CD4-positive, alpha-beta T cell treated with Interleukin-12 subunit alpha and Interleukin-12 subunit beta, for 1 hour (primary cell): Measurements from ENCODE around the gene APP.

Experiments
- DNase-seq: peaks from one replicate; pipeline ENCODE4 v3.0.0-alpha.2; 2020

Gene APP

GRCh38 chr21:25895565-25896205 lies 274.9 kb downstream of the APP start:
- peak; percentile 28 for DNase-seq

- DNase-seq, result no peak
Observed at GRCh38 chr21:25893191-25893590, 277.4 kb downstream of the APP start.

DNA sequence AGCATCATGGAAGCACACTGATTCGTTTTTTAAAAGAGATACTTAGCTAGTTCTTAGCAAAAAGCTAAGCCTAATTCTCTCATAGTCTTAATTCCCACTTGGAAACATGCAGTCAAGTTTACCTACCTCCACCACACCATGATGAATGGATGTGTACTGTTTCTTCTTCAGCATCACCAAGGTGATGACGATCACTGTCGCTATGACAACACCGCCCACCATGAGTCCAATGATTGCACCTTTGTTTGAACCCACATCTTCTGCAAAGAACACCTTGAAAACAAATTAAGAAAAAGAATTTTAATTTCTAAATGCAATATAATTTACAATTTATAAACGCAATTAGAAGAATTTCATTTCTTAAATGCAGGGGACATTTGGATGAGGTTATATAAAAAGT lies 279.0 kb downstream of the APP start:
- no peak for DNase-seq

DNA sequence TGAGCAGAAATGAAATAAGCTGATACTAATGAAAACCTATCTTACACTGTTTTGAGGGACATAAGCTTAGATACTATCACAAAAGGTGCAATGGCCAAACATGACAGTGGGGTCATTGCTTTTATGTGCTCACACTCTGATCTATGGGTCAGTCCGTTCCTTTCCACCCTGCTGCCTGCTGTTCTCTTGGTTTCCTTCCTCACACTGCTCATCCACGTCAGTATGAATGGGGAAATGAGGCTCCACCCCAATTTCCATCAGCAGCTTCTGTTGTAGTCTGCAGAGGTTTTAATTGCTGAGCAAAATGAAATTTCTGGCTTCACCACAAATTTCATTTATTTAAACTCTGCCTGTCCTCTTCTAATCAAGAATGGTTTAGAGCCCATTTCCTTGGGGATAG lies 280.6 kb downstream of the APP start:
- no peak for DNase-seq

- no peak for DNase-seq
Observed at GRCh38 chr21:25888711-25889110, 281.9 kb downstream of the APP start.

DNA sequence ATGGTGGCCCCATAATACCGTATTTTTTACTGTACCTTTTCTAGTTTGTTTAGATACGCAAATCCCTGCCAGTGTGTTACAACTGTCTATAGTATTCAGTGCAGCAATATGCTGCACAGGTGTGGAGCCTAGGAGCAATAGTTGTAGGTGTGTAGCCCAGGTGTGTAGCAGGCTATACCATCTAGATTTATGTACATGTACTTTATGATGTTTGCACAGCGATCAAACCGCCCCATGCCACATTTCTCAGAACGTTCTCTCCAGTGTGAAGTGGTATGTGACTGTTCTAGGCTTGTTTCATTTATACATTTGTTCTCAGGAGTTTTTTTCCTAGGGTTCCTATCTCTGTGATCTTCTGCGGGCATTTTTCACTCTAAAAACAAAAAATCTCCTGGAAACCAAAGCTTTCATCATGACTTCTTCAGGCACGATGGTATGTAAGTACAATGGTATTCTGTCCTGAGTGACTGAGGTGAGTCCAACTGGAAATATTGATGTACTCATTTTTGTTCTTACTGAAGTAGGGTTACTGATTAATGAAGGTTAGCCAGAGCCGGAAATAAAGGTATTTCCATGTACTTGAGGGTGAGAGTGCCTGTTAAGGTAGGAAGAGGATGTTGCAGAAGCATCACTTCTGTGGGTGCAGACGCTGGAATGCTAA lies 282.8 kb downstream of the APP start:
- DNase-seq, result no peak

DNA sequence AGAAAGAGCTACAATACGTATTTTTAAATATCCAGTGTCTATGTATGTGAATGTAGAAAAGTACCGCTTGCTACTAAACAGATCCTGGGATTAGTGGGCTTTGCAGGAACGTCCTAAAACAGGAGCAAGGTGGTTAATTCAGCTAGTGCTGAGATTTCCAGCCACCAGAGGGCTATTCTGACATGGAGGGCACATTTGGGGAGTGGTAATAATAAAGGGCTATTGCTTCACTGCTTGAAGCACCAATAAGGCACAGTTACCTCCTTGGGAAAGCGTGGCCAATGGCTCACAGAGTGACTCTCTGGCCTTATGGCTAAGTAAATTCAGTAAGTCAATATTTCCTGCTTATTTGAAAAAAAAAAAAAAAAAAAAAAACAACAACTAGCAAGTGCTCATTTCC lies 283.4 kb downstream of the APP start:
- DNase-seq, result no peak

DNA sequence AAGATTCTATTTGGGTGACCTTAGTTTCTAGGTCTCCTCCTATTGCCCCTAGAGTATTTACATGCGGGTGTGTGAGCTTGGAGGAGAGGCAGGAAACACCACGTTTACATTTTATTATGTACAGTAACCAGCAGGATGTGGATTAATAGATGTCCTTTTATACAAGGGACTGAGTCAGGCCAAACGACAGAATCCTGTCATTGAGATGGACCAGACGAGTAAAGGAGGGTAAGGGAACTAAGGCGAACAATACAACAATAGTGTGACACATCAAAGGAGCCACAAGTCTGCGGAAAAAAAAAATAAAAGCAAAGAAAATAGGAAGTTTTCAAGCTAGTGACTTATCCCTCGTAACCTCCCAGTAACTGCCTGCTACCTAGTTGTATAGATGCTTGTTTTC lies 284.7 kb downstream of the APP start:
- no peak for DNase-seq

DNA sequence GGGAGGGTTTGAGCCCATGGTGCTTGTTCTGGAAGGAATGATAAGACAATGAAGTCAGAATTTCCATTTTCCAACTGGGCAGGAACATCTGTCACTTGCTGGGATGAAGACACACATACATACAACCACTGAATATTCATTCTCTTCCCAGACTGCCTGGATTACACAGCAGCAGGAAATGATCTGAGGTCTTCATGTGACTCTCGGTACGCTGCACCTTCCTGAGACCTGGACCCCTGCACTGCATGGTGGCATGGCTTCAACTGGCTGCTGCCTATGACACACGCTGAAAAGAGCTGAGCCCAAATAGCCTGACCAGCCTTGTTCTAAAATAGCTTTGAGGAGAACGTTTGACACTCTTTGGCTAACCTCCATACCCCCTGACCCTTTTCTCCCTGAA lies 285.2 kb downstream of the APP start:
- DNase-seq, result no peak

- no peak for DNase-seq
Observed at GRCh38 chr21:25884311-25884710, 286.3 kb downstream of the APP start.

GRCh38 chr21:25881524-25882376 lies 288.8 kb downstream of the APP start:
- peak; percentile 58 for DNase-seq

DNA sequence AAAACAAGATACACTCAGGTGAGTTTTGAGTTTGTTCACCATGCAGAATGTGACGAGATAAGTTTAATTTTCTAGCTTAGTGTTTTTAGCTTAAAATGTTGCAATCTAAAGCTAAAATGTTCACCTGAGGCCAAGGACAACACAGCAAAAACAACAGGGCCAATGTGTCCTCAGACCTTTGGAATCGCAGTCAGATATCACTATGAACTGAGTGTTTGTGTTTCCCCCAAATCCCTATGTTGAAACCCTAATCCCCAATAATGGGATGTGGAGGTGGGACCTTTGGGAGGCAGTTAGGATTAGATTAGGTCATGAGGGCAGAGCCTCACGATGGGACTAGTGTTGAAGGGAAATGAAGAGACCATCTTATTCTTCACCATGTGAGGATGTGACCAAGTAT lies 291.4 kb downstream of the APP start:
- DNase-seq, result no peak

GRCh38 chr21:25878344-25878743 lies 292.2 kb downstream of the APP start:
- DNase-seq, result no peak

DNA sequence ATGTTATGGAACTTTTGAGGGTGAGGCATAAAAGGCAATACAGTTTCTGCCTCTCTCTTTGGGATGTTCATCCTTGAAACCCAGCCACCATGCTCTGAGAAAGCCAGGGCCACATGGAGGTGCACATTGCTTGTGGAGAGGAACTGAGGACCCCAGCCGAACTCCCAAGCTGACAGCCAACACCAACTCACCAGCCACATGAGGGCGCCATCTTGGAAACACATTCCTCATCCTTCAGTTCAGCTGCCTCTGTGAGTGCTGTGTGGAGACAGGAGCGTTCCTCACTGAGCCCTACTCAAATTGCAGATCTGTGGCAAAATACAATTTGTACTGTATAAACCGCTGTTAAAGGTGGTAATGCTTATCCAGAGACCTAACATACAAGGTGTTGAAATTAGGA lies 298.3 kb downstream of the APP start:
- no peak for DNase-seq

DNA sequence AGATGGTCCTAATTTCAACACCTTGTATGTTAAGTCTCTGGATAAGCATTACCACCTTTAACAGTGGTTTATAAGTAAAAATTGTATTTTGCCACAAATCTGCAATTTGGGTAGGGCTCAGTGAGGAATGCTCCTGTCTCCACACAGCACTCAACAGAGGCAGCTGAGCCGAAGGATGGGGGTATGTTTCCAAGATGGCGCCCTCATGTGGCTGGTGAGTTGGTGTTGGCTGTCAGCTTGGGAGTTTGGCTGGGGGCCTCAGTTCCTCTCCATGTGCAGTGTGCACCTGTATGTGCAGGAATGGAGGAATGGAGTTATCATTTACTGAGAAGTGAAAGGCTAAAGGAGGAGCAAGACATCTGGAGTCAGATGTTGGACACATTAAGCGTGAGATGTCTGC lies 299.0 kb downstream of the APP start:
- no peak for DNase-seq

GRCh38 chr21:25870084-25870483 lies 300.5 kb downstream of the APP start:
- no peak for DNase-seq

GRCh38 chr21:25867061-25867460 lies 303.5 kb downstream of the APP start:
- no peak for DNase-seq

DNA sequence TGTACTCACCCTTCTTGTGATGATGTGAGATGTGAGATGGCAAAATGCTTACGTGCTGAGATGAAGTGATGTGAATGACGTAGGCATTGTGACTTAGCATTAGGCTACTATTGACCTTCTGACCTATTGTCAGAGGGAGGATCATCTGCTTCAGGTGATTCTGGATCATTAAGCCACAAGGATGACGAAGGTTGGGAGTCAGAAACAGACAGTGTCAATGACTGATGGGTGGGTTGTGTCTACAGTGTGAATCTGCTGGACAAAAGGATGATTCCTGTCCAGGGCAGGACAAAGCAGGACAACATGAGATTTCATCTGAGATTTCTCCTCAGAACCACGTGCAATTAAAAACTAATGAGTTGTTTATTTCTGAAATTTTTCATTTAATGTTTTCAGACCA lies 306.8 kb downstream of the APP start:
- no peak for DNase-seq

DNA sequence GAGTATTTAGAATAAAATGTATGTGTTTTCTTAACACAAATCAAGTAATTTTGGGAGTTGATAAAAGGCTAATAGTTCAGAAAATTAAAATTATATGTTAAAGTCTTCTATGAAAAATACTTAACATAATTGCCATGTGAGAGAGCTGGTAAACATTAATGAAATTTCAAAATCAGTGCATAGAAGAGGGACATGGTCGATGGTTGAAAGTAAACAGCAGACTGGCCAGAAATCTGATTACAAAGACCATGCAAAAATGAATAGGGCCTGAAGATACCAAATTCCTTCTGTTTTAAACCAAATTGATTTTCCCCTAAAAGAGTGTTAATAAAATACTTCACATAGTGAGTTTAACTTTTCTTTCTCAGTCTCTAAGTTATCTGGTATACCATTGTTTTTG lies 307.5 kb downstream of the APP start:
- no peak for DNase-seq

DNA sequence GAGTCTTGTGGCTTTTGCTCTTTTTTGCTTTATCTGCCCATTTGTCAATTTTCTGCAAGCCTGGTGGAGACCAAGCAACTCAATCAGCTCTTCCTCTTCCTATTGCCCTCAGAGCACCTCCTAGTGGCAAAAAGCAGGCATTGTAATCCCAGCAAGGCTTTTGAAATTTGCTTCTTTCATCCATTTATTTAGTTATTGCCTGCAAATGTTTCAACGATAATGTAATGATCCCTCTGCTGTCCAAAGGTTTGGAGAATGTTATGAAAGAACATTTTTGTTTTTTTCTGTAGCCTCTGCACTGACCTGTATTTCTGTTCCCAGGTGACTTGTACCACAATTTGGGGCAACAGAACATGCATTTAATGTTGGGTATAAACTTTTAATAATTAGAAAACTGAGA lies 308.0 kb downstream of the APP start:
- DNase-seq, result peak; percentile 31

DNA sequence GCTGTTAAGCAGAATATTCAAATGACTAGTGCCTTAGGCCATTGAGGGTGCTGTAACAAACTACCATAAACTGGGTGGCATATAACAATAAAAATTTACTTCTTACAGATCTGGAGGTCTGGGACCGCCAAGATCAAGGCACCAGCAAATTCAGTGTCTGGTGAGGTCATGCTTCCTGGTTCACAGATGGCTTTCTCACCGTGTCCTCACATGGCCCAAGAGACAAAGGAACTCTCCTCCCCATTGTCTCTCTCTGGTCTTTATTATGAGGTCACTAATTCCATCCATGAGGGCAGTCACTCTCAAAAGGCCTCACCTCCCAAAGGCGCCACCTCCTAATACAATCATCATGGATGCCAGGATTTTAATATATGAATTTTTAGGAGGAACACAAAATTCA lies 308.5 kb downstream of the APP start:
- DNase-seq, result no peak

DNA sequence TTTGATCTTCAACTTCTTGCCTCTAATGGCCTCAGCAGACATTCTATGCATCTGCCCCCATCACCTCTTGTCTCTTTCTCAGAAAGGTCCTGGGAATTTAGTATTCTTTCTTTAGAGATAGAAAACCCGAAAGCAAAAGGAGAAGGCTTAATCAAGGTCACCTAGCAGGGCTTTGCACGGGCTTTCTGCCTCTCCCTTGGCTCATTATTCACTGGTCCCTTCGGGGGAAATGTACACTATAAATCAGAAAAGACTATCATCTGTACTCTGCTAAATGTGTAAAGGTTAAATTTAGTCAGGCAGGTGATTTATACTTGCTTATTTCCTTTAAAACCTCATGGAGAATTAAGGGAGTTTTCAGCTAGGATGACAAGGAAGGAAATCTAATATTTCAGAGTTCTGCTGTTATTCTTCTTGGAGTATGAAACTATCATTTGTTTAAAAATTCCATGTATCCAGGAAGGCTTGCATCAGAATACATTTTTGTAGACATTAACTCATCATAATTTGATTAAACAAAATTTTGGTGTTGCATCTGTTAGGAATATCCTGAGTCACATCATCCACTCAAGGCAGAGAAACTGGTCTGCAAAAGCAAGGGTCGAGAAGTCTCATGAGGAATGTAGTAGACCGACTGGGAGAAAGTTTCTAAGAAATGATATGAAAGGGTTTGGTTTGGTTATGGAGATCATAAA lies 311.2 kb downstream of the APP start:
- DNase-seq, result no peak

DNA sequence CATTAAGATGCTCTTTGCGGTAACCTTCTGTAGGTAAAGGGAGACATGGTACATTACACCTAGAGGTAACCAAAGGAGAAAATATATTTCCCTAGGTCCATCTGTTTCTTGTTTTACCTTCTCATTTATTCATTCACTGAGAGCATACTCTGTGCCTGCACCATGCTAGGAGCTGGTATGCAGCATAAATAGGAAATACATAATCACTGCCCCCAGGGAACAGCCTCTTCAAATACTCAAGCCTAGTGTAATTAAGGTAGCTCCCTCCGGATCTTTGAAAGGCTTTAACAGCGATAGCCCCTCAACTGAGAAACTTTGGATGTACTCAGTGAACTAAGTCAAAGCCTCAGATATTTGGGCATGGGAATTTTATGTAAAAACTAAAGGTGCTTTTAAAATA lies 312.2 kb downstream of the APP start:
- no peak for DNase-seq
